ENCODE results near the gene ERGIC2.
"Not testable (repeated sequence)": the region's sequence is repeated elsewhere in the genome, so short reads cannot be mapped to it uniquely, and the experiment has no call there.

Gene ERGIC2

DNA sequence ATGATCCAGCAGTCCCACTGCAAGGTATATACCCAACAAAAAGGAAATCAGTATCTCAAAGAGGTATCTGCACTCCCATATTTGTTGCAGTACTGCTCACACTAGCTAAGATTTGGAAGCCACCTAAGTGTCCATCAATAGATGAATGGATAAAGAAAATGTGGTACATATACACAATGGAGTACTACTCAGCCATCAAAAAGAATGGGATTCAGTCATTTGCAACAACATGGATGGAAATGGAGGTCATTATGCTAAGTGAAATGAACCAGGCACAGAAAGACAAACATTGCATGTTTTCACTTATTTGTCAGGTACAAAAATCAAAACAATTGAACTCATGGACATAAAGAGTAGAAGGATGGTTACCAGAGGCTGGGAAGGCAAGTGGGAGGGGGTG lies 90.5 kb downstream of the ERGIC2 start:
- DNase-seq, result not testable (repeated sequence)

GRCh38 chr12:29288031-29288430 lies 92.9 kb downstream of the ERGIC2 start:
- DNase-seq, result no peak

- DNase-seq, result no peak
Observed at GRCh38 chr12:29287622-29288021, 93.3 kb downstream of the ERGIC2 start.
